Prostate gland (tissue), 2 donors: ENCODE measurements around the gene PRR5.

Experiments
- POLR2A ChIP-seq: fragments of 450-650 bp; IDR thresholded peaks from one replicate; pipeline ENCODE4 v1.6.1; 2016; ENCODE audit warnings: antibody characterized with exemption, mild to moderate bottlenecking
- POLR2AphosphoS5 ChIP-seq: sonication (generic); formaldehyde crosslinking; IDR thresholded peaks from one replicate; pipeline ENCODE4 v1.6.1; 2017; ENCODE audit warnings: antibody characterized with exemption
- TF ChIP-seq, protein P1 (sequence below), 4 experiments: fragments of 200-600 bp in 2 of 4; fragments of 450-650 bp in 2 of 4; sonication (generic) in 2 of 4; IDR thresholded peaks; 1 replicate in 3 of 4; 2 replicates in 1 of 4; pipeline ENCODE4 v1.5.1; 2016 to 2019; ENCODE audit warnings: antibody characterized with exemption in 4 of 4, mild to moderate bottlenecking in 2 of 4, moderate library complexity in 2 of 4

DNA sequence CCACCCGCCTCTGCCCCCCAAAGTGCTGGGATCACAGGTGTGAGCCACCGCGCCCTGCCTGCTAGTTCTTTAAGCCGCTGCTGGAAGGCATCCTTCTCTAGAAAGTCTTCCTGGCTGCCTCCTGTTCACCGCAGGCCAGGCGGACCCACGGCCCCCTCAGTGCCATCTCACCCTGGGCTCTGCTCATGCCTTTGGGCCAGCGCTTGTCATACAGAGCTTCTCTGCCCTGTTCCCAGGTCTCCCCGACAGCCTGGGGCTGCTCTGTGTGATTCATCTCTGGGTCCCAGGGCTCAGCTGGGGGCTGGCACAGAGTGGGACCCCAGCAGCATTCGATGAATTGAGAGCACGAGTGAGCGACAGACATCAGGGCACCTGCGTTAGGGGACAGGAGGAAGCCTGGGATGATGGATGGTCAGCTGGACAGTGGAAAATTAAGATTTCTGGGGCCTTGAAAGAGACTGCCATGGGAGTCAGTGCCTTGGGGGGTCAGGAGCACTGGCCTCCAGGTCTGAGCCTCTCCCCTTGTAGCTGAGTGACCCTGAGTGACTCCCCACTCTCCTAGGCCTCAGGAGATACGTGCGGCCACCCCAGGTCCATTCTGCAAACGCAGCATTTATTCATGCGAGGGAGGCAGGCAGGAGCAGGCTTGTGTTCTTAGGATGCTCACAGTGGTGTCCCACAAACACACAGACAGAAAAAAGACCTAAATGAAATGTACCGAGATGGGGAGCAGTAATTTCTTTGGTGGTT lies 23.3 kb upstream of the PRR5 start:
- TF ChIP-seq POLR2AphosphoS5, result no peak
- TF ChIP-seq POLR2A, result no peak
- TF ChIP-seq, protein P1, sequence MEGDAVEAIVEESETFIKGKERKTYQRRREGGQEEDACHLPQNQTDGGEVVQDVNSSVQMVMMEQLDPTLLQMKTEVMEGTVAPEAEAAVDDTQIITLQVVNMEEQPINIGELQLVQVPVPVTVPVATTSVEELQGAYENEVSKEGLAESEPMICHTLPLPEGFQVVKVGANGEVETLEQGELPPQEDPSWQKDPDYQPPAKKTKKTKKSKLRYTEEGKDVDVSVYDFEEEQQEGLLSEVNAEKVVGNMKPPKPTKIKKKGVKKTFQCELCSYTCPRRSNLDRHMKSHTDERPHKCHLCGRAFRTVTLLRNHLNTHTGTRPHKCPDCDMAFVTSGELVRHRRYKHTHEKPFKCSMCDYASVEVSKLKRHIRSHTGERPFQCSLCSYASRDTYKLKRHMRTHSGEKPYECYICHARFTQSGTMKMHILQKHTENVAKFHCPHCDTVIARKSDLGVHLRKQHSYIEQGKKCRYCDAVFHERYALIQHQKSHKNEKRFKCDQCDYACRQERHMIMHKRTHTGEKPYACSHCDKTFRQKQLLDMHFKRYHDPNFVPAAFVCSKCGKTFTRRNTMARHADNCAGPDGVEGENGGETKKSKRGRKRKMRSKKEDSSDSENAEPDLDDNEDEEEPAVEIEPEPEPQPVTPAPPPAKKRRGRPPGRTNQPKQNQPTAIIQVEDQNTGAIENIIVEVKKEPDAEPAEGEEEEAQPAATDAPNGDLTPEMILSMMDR (IDR thresholded peaks at IDR 0.05), result no peak
